Mucosa of descending colon (tissue), 3 donors: ENCODE results near the gene AZU1. TPM values are rescaled to one million over a fixed set of nuclear protein-coding genes. Genes with fewer than 3 reads are reported as not detected.
"Not testable (repeated sequence)": the region's sequence is repeated elsewhere in the genome, so short reads cannot be mapped to it uniquely, and the experiment has no call there.

Source experiments
- ATAC-seq: fragments of 200-7000 bp; cut with Tn5 transposase; one replicate; pipeline ENCODE4 v1.9.1; 2020; ENCODE audit warnings: mild to moderate bottlenecking, moderate library complexity
- DNase-seq, 3 donors: peaks; one replicate each; pipeline ENCODE4 v3.0.0-alpha.2; 2020
- H3K36me3 ChIP-seq: fragments of 200-600 bp; one replicate; pipeline ENCODE4 v1.8.0; 2021; ENCODE audit warnings: low read depth, mild to moderate bottlenecking
- H3K4me1 ChIP-seq: fragments of 200-600 bp; one replicate; pipeline ENCODE4 v1.8.0; 2021; ENCODE audit warnings: low read depth, mild to moderate bottlenecking
- H3K4me3 ChIP-seq: fragments of 200-600 bp; one replicate; pipeline ENCODE4 v1.8.0; 2021; ENCODE audit warnings: mild to moderate bottlenecking
- H3K9me3 ChIP-seq: fragments of 200-600 bp; one replicate; pipeline ENCODE4 v1.8.0; 2021; ENCODE audit warnings: mild to moderate bottlenecking
- intact Hi-C, 2 donors: fragments of 100-400 bp; cut with DNase I in 1 of 2; cut with micrococcal nuclease in 1 of 2; formaldehyde crosslinking; loops; one replicate each; pipeline versions ENCODE4 v1.11.0 to v1.11.1; 2022; cut with DNase I, micrococcal nuclease
- total RNA-seq, 3 donors: library from RNA; stranded (reverse); fragmentation: NEBNext Ultra II Directional in 2 of 3; extraction: Animal tissue kit (Norgen Biotek cat#: 25700) in 2 of 3; gene quantifications; one replicate each; pipeline versions ENCODE4 v1.2.1 to v1.2.4, GENCODE V29; 2021 to 2023
- TF ChIP-seq, protein P1 (sequence below): fragments of 200-600 bp; IDR thresholded peaks from one replicate; pipeline ENCODE4 v1.8.0; 2022; ENCODE audit warnings: antibody characterized with exemption, mild to moderate bottlenecking
- donor health status: DM: no; HTN: no; CAD: no; lungs with moderate emphysema.
- donor health status: DM: no; HTN: no; CAD: no.
- donor health status: DM: no; HTN: yes; CAD: no.

AZU1 gene
- total RNA-seq, 3 donors from 2014 or later, result 0.25 TPM; not detected in 2

DNA sequence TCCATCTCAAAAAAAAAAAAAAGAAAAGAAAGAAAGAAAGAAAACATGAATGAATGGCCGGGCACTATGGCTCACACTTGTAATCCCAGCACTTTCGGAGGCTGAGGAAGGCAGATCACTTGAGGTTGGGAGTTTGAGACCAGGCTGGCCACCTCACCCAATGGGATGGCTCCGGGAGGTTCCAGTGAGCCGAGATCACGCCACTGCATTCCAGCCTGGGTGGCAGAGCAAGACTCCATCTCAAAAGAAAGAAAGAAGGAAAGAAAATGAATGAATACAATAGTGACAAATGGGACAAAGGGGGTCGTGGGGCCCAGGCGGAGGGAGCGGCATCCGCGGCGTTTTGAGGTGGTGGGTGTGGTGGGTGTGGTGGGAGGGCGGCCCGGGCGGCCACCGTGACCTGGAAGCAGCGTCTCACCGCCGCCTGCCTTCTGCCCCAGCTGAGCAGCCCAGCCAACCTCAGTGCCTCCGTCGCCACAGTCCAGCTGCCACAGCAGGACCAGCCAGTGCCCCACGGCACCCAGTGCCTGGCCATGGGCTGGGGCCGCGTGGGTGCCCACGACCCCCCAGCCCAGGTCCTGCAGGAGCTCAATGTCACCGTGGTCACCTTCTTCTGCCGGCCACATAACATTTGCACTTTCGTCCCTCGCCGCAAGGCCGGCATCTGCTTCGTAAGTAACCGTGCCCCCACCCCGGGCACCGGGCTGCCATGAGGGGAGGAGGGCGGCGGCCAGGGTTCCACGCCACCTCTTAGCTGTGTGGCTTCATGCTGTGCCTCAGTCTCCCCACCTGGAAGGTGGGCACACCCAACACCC is 18.3 kb downstream of the AZU1 start:
- DNase-seq, result no peak
- Histone ChIP-seq H3K36me3 (no peaks in the 10 kb centered on the region), H3K4me3 (no peak overlapping the region), H3K4me1 (peaks cover 10% of the 10 kb centered on the region), H3K9me3 (no peaks in the 10 kb centered on the region)
- intact Hi-C loops, result no loop called here
- TF ChIP-seq, protein P1, sequence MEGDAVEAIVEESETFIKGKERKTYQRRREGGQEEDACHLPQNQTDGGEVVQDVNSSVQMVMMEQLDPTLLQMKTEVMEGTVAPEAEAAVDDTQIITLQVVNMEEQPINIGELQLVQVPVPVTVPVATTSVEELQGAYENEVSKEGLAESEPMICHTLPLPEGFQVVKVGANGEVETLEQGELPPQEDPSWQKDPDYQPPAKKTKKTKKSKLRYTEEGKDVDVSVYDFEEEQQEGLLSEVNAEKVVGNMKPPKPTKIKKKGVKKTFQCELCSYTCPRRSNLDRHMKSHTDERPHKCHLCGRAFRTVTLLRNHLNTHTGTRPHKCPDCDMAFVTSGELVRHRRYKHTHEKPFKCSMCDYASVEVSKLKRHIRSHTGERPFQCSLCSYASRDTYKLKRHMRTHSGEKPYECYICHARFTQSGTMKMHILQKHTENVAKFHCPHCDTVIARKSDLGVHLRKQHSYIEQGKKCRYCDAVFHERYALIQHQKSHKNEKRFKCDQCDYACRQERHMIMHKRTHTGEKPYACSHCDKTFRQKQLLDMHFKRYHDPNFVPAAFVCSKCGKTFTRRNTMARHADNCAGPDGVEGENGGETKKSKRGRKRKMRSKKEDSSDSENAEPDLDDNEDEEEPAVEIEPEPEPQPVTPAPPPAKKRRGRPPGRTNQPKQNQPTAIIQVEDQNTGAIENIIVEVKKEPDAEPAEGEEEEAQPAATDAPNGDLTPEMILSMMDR, result no peak
- no peak for ATAC-seq

DNA sequence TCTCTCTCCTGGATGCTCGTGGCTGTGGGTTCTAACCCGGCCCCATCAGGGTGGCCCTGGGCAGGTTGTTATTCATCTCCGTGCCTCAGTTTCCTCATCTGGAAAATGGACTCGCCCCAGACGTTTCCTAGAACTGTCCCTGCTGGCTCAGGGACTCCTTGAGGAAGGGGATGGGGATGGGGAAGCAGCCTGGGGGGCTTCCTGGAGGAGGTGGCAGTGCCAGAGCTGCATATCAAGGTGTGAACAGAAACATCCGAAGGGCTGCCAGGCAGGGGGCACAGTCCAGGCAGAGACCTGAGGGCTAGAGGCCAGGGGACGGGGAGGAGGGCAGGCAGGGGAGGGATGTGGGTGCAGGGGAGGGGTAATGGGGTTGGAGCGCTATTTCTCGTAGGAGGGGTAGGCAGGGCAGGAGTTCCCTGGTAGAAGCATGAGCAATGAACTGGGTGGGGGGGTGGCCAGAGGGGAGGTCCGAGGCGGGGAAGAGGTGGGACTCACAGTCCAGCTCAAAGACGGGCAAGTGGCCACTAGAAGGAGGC is 20.8 kb downstream of the AZU1 start:
- TF ChIP-seq, protein P1, result no peak
- intact Hi-C loops, result no loop called here
- ATAC-seq (no peak), DNase-seq (no peak)
- Histone ChIP-seq H3K9me3 (no peaks in the 10 kb centered on the region), H3K4me1 (peaks cover 8% of the 10 kb centered on the region), H3K4me3 (no peak overlapping the region), H3K36me3 (no peaks in the 10 kb centered on the region)

GRCh38 chr19:849195-849594 is 21.6 kb downstream of the AZU1 start:
- H3K4me1 ChIP-seq, ATAC-seq, H3K9me3 ChIP-seq, DNase-seq, H3K36me3 ChIP-seq, intact Hi-C loops, H3K4me3 ChIP-seq: not testable (repeated sequence)

GRCh38 chr19:850221-850978 is 22.8 kb downstream of the AZU1 start:
- Histone ChIP-seq H3K9me3 (no peaks in the 10 kb centered on the region), H3K4me3 (no peak overlapping the region), H3K4me1 (peaks cover 3% of the 10 kb centered on the region), H3K36me3 (no peaks in the 10 kb centered on the region)
- peak; percentile 75 to 86 (median 75) for DNase-seq
- TF ChIP-seq, protein P1, result no peak
- intact Hi-C loops, result loop anchor here in 1 of 2 donors (10.0 kb wide), 1 partner anchor 134 kb away; the partner anchor contains the start of gene WDR18
- ATAC-seq, result peak; percentile 84

GRCh38 chr19:850979-851335 is 23.3 kb downstream of the AZU1 start:
- no peak overlapping the region for H3K4me3 ChIP-seq
- intact Hi-C loops, result loop anchor here in 1 of 2 donors (10.0 kb wide), 1 partner anchor 134 kb away; the partner anchor contains the start of gene WDR18
- no peak for ATAC-seq

More at GRCh38 chr19:850979-851335, 23.3 kb downstream of the AZU1 start:
- no peak for DNase-seq
- no peaks in the 10 kb centered on the region for H3K36me3 ChIP-seq
- TF ChIP-seq, protein P1, result no peak
- no peaks in the 10 kb centered on the region for H3K9me3 ChIP-seq
- peaks cover 3% of the 10 kb centered on the region for H3K4me1 ChIP-seq
